B cell (primary cell): ENCODE measurements around the gene AMBRA1.

Source experiments
- CTCF ChIP-seq: fragments of 200-600 bp; IDR thresholded peaks from one replicate; pipeline ENCODE4 v1.8.0; 2022; ENCODE audit warnings: antibody characterized with exemption, mild to moderate bottlenecking
- EZH2 ChIP-seq: IDR thresholded peaks from 2 replicates; pipeline ENCODE4 v1.6.1; 2012; ENCODE audit warnings: borderline replicate concordance, low read depth, mild to moderate bottlenecking, moderate library complexity, low read length; ENCODE audit not compliant: insufficient read depth, poor library complexity, severe bottlenecking

- TF ChIP-seq CTCF (no peak), EZH2 (no peak)
These were observed 229.8 kb downstream of the AMBRA1 start for GRCh38 chr11:46364056-46364455.
